ENCODE data around the gene USB1. TPM values are rescaled to one million over a fixed set of nuclear protein-coding genes. Genes with fewer than 3 reads are reported as not detected.

USB1 gene
- total RNA-seq, 4 donors from 2014 or later: 31.4 to 79.0 (median 60.0) TPM

DNA sequence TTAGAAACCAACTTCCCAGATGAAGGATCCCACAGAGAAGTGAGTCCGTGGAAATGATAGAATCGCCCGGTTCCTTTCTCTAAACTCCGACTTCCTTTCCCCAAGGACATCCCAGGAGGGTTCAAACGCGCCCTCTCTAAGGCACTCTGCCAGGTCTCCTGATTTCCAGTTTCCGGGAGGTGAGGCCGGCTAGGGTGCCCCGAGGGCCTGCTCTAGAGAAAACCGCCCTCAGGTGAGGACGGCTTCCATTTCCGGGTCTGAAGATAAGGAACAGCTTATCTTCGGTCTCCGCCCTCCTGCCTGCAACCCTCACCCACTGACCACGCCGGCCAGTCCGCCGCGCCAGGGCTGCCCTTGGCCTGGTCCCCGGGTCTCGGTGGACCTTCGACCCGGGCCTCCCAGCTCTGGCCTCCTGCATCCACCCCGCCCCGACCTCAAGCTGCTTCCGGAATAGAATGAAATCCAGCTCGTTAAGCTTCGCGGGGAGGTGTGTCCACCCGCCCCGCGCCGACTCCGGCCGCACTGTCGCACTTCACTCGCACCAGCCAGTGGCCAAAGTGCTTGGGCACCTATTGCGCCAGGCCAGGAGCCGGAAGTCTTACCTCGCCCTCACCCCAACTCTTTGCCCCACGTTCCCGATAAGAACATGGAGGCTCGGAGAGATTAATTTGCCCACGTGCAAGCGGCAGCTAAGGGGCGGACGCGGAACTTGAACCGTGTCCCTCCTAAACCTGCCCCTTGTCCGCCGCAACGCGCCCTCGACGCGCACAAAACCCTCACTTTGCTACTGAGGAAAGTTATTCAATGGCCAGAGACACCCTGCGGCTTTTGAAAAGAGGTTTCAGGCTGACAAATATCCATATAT lies 23.5 kb downstream of the USB1 start:
- H3K4me1 ChIP-seq: peaks cover 52 to 58% of the 10 kb centered on the region in 2 donors
- intact Hi-C loops (cut with DNase I): loop anchor here (5.0 kb wide), 1 partner anchor 98 kb away; no protein-coding TSS in a partner anchor
- DNase-seq: peak; percentile 53 to 57
- H3K9me3 ChIP-seq: no peaks in the 10 kb centered on the region
- H3K36me3 ChIP-seq: no peaks in the 10 kb centered on the region
- 21 to 24% methylated on average over 25 to 55 of the region's 57 CpGs for WGBS, 2 donors
- no peaks in the 10 kb centered on the region for H3K27me3 ChIP-seq
- H3K4me3 ChIP-seq (replicated peaks in 1 of 3): peak overlapping the region in 1 of 3 donors; percentile 84
- H3K27ac ChIP-seq: peak overlapping the region; percentile 89 to 94 (median 90)
- TF ChIP-seq, protein P1, sequence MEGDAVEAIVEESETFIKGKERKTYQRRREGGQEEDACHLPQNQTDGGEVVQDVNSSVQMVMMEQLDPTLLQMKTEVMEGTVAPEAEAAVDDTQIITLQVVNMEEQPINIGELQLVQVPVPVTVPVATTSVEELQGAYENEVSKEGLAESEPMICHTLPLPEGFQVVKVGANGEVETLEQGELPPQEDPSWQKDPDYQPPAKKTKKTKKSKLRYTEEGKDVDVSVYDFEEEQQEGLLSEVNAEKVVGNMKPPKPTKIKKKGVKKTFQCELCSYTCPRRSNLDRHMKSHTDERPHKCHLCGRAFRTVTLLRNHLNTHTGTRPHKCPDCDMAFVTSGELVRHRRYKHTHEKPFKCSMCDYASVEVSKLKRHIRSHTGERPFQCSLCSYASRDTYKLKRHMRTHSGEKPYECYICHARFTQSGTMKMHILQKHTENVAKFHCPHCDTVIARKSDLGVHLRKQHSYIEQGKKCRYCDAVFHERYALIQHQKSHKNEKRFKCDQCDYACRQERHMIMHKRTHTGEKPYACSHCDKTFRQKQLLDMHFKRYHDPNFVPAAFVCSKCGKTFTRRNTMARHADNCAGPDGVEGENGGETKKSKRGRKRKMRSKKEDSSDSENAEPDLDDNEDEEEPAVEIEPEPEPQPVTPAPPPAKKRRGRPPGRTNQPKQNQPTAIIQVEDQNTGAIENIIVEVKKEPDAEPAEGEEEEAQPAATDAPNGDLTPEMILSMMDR (IDR thresholded peaks at IDR 0.05): no peak
- TF ChIP-seq POLR2A (IDR thresholded peaks at IDR 0.05): no peak

DNA sequence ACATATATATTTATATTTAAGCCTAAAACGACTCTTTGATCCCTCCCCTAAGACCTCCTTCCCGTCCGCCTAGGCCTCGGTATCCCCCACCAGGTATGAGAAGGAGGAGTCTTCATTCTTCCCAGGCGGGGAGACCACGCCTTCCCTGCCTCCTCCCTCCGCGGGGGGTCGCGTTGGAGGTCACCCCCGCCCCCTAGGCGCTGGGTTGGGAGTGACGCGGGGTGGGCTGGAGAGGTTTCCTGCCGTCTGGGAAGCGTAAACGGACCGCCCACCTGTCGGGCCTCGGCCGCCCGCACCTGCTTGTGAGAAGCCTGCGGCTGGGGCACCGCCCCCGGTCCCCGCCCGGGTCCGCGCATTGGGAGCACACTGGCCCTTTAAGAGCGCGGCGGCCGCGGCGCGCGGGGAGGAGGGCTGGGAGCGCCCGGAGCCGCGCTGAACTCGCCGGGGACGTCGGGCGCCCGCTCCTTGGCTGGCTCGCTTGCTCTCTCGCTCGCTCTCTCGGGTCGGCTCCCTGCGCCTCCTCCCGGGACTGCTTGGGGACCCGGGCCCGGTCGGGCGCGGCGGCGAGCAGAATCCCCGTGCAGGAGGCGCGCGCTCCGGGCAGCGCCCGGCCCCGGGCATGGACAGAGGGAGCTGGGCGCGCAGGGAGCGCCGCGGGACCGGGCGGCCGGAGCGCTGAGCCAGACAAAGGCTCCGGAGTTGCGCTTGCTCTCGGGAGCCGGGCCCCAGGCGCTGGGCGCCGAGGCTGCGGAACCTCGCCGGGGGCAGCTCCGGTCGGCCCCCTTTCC lies 24.3 kb downstream of the USB1 start, which contains the start of gene MMP15:
Gene MMP15 (plus strand): TSS at position 404 of the 788 bp plus-strand sequence. CDS start 597 bp downstream, outside the sequence.
- intact Hi-C loops (cut with DNase I): no loop called here
- WGBS, 2 donors: 2 to 3% methylated on average over 4 to 11 of the region's 90 CpGs
- DNase-seq: peak; percentile 97 to 98

DNA sequence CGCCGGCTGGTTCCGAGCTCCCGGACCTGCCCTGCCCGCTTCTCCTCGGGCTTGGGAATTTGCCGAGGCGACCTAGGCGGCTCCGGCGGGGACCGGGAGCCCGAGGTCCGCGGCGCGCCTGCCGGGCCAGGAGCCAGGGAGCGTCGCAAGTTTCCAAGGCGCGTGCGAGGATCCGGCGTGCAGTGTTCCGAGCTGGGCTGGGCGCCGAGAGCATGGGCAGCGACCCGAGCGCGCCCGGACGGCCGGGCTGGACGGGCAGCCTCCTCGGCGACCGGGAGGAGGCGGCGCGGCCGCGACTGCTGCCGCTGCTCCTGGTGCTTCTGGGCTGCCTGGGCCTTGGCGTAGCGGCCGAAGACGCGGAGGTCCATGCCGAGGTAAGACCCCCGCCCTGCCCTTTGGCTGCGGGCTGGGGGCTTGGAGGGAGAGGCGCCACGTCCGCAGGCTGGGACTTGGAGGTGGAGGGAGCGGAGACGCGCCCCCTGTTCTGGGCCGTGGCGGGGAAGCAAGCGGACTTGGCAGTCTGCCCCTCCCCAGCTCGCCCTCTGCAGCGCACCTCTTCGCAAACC lies 25.0 kb downstream of the USB1 start:
- peaks cover 67 to 73% of the 10 kb centered on the region in 2 donors for H3K4me1 ChIP-seq
- no peaks in the 10 kb centered on the region for H3K36me3 ChIP-seq
- intact Hi-C loops (cut with DNase I): no loop called here
- no peaks in the 10 kb centered on the region for H3K9me3 ChIP-seq
- H3K27me3 ChIP-seq: no peaks in the 10 kb centered on the region
- peak in 1 of 2 donors; percentile 30 for TF ChIP-seq POLR2A (IDR thresholded peaks at IDR 0.05)
- TF ChIP-seq, protein P1 (IDR thresholded peaks at IDR 0.05): no peak
- no CpG with 5 or more reads among the region's 65 CpGs for WGBS, 2 donors
- peak overlapping the region; percentile 89 to 94 (median 90) for H3K27ac ChIP-seq
- peak overlapping the region; percentile 84 to 91 (median 89) for H3K4me3 ChIP-seq (replicated peaks in 1 of 3)
- peak; percentile 69 to 72 for DNase-seq

More for the DNA sequence above, 24.3 kb downstream of the USB1 start, which contains the start of gene MMP15:
- H3K27me3 ChIP-seq: no peaks in the 10 kb centered on the region
- H3K36me3 ChIP-seq: no peaks in the 10 kb centered on the region
- peaks cover 60 to 66% of the 10 kb centered on the region in 2 donors for H3K4me1 ChIP-seq
- peak within 1 kb of the TSS; percentile 84 to 91 (median 89) for H3K4me3 ChIP-seq (replicated peaks in 1 of 3)
- H3K9me3 ChIP-seq: no peaks in the 10 kb centered on the region
- H3K27ac ChIP-seq: peak within 1 kb of the TSS; percentile 89 to 94 (median 90)
- TF ChIP-seq, protein P1 (IDR thresholded peaks at IDR 0.05): peak in 1 of 6 experiments; percentile 4
- peak in 1 of 2 donors; percentile 97 for TF ChIP-seq POLR2A (IDR thresholded peaks at IDR 0.05)

DNA sequence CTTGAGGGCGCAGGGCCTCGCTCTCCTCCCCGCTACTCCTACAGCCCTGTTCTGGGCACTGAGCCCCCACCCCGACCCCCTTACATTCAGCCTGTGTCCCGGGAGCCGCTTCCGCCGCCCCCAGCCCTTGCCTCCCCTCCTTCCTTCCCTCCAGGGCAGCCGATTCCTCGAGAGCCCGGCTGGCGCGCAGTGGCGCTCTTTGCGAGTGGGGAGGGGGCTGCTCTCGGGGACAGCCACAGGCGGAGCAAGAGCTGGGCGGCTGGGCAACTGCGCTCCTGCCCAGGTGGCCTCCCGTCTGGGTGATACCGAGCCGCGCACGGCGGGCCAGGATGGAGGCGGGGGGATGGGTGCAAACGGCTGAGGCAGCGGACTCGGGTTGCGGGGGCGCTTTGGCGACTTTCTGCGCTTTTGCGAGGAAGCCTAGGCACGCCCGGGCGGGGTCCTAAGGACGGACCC lies 25.5 kb downstream of the USB1 start:
- Histone ChIP-seq H3K4me1 (peaks cover 72 to 78% of the 10 kb centered on the region in 2 donors), H3K27ac (peak overlapping the region; percentile 89 to 94 (median 90)), H3K9me3 (no peaks in the 10 kb centered on the region), H3K4me3 (replicated peaks in 1 of 3) (peak overlapping the region; percentile 84 to 91 (median 89)), H3K36me3 (no peaks in the 10 kb centered on the region), H3K27me3 (no peaks in the 10 kb centered on the region)
- intact Hi-C loops (cut with DNase I): no loop called here
- WGBS, 2 donors: 0 to 1% methylated on average over 1 to 18 of the region's 38 CpGs
- peak; percentile 57 to 66 for DNase-seq
- no peak for TF ChIP-seq POLR2A (IDR thresholded peaks at IDR 0.05)
- TF ChIP-seq, protein P1 (IDR thresholded peaks at IDR 0.05): no peak

Measured in thyroid gland (tissue), 4 donors.